Measurements from ENCODE around the gene FER1L5. TPM values are rescaled to one million over a fixed set of nuclear protein-coding genes. Genes with fewer than 3 reads are reported as not detected.

The FER1L5 gene
- not detected for total RNA-seq

GRCh38 chr2:96642564-96643360 is at the start of gene FER1L5:
TSS of gene FER1L5 (plus strand) at chr2:96642764. CDS start at chr2:96642837, 73 bp downstream.
- no peak for DNase-seq

- no peak for DNase-seq
Measured at GRCh38 chr2:96594282-96594681, 48.3 kb upstream of the FER1L5 start.

GRCh38 chr2:96594691-96595152 is 47.8 kb upstream of the FER1L5 start:
- no peak for DNase-seq

- no peak for DNase-seq
Measured at GRCh38 chr2:96596596-96596995, 46.0 kb upstream of the FER1L5 start.

GRCh38 chr2:96599941-96600340 is 42.6 kb upstream of the FER1L5 start:
- no peak for DNase-seq

GRCh38 chr2:96601382-96602292 is 40.9 kb upstream of the FER1L5 start:
- no peak for DNase-seq

GRCh38 chr2:96602330-96602823 is 40.2 kb upstream of the FER1L5 start:
- no peak for DNase-seq

GRCh38 chr2:96604104-96604503 is 38.5 kb upstream of the FER1L5 start:
- DNase-seq: no peak

- DNase-seq: no peak
Measured at GRCh38 chr2:96608469-96609455, 33.8 kb upstream of the FER1L5 start.

GRCh38 chr2:96616128-96616527 is 26.4 kb upstream of the FER1L5 start:
- DNase-seq: no peak

- no peak for DNase-seq
Measured at GRCh38 chr2:96616535-96616934, 26.0 kb upstream of the FER1L5 start.

GRCh38 chr2:96617012-96617411 is 25.6 kb upstream of the FER1L5 start:
- DNase-seq: no peak

- DNase-seq: no peak
Measured at GRCh38 chr2:96618596-96619283, 23.8 kb upstream of the FER1L5 start.

GRCh38 chr2:96622544-96622943 is 20.0 kb upstream of the FER1L5 start:
- no peak for DNase-seq

- no peak for DNase-seq
Measured at GRCh38 chr2:96623116-96623515, 19.4 kb upstream of the FER1L5 start.

GRCh38 chr2:96625571-96626552 is 16.7 kb upstream of the FER1L5 start:
- DNase-seq: no peak

- no peak for DNase-seq
Measured at GRCh38 chr2:96626553-96626942, 16.0 kb upstream of the FER1L5 start.

GRCh38 chr2:96631804-96632435 is 10.6 kb upstream of the FER1L5 start:
- no peak for DNase-seq

- no peak for DNase-seq
Measured at GRCh38 chr2:96633641-96634040, 8.9 kb upstream of the FER1L5 start.
